Measurements from ENCODE around the gene NEMP1. TPM values are rescaled to one million over a fixed set of nuclear protein-coding genes. Genes with fewer than 3 reads are reported as not detected.

NEMP1 gene
- total and polyA plus RNA-seq, 2 of the 13 experiments (the other 11 are each of a cell fraction or from before 2014, with no cell fraction given) = 11.4 to 12.9 TPM

DNA sequence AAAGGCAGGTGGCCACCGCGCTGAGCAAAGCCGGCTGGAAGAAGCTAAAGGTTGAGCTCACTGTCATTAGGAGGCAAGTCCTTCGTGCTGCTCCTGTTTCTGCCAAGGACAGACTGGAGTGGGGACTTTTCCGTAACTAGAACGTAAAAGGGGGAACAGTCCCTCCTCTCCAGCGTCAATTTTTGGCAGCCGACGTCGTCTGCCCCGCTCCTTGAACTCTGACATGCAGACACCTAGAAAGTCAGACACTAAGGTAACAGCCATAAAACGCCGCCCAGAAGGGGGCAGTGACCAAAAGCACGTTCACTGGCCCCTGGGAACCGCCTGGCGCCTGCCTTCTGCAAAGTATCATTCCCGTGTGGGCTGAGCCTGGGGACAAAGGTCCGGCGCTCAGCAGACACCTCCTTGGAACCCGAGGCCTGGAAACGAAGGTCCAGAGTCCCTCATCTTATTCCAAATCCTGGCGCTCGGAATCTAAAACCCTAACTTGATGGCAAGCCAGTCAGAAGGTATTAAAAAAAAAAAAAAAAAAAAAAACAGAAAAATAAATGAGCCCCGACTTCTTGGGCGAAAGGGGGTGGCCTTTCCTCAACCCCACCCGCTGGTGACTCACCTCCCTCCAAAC lies 48.6 kb upstream of the NEMP1 start (continued):
- TF ChIP-seq, protein P1, sequence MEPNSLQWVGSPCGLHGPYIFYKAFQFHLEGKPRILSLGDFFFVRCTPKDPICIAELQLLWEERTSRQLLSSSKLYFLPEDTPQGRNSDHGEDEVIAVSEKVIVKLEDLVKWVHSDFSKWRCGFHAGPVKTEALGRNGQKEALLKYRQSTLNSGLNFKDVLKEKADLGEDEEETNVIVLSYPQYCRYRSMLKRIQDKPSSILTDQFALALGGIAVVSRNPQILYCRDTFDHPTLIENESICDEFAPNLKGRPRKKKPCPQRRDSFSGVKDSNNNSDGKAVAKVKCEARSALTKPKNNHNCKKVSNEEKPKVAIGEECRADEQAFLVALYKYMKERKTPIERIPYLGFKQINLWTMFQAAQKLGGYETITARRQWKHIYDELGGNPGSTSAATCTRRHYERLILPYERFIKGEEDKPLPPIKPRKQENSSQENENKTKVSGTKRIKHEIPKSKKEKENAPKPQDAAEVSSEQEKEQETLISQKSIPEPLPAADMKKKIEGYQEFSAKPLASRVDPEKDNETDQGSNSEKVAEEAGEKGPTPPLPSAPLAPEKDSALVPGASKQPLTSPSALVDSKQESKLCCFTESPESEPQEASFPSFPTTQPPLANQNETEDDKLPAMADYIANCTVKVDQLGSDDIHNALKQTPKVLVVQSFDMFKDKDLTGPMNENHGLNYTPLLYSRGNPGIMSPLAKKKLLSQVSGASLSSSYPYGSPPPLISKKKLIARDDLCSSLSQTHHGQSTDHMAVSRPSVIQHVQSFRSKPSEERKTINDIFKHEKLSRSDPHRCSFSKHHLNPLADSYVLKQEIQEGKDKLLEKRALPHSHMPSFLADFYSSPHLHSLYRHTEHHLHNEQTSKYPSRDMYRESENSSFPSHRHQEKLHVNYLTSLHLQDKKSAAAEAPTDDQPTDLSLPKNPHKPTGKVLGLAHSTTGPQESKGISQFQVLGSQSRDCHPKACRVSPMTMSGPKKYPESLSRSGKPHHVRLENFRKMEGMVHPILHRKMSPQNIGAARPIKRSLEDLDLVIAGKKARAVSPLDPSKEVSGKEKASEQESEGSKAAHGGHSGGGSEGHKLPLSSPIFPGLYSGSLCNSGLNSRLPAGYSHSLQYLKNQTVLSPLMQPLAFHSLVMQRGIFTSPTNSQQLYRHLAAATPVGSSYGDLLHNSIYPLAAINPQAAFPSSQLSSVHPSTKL (CRISPR knock-in tag; IDR thresholded peaks at IDR 0.05) = peak; percentile 41
- TF ChIP-seq PTBP1 (IDR thresholded peaks at IDR 0.05; ENCODE audit: low read depth, low read length, poor library complexity, severe bottlenecking) = no peak
- TF ChIP-seq NFRKB (IDR thresholded peaks at IDR 0.05) = no peak
- TF ChIP-seq, protein P2, sequence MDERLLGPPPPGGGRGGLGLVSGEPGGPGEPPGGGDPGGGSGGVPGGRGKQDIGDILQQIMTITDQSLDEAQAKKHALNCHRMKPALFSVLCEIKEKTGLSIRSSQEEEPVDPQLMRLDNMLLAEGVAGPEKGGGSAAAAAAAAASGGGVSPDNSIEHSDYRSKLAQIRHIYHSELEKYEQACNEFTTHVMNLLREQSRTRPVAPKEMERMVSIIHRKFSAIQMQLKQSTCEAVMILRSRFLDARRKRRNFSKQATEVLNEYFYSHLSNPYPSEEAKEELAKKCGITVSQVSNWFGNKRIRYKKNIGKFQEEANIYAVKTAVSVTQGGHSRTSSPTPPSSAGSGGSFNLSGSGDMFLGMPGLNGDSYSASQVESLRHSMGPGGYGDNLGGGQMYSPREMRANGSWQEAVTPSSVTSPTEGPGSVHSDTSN (CRISPR knock-in tag; IDR thresholded peaks at IDR 0.05) = no peak
- no peak for TF ChIP-seq JUNB (CRISPR knock-in tag; IDR thresholded peaks at IDR 0.05; ENCODE audit: borderline replicate concordance)
- TF ChIP-seq RARA (CRISPR knock-in tag; IDR thresholded peaks at IDR 0.05) = peak; percentile 68
- peak; percentile 68 for TF ChIP-seq TEAD3 (CRISPR knock-in tag; optimal IDR thresholded peaks at IDR 0.05; ENCODE audit: borderline replicate concordance)
- TF ChIP-seq TP53 (CRISPR knock-in tag; conservative IDR thresholded peaks at IDR 0.05) = no peak
- no peak for TF ChIP-seq ZNF615 (CRISPR knock-in tag; IDR thresholded peaks at IDR 0.05; ENCODE audit: borderline replicate concordance)
- no peak for TF ChIP-seq NR1H2 (CRISPR knock-in tag; IDR thresholded peaks at IDR 0.05; ENCODE audit: borderline replicate concordance, low read depth)
- TF ChIP-seq ZC3H13 (CRISPR knock-in tag; IDR thresholded peaks at IDR 0.05) = no peak
- no peak for TF ChIP-seq ZMYM2 (CRISPR knock-in tag; IDR thresholded peaks at IDR 0.05)
- TF ChIP-seq CAMTA2 (CRISPR knock-in tag; IDR thresholded peaks at IDR 0.05; ENCODE audit: borderline replicate concordance) = no peak
- TF ChIP-seq ZSCAN30 (CRISPR knock-in tag; IDR thresholded peaks at IDR 0.05) = no peak
- TF ChIP-seq ZNF75D (CRISPR knock-in tag; IDR thresholded peaks at IDR 0.05; ENCODE audit: borderline replicate concordance) = no peak
- TF ChIP-seq, protein P3, sequence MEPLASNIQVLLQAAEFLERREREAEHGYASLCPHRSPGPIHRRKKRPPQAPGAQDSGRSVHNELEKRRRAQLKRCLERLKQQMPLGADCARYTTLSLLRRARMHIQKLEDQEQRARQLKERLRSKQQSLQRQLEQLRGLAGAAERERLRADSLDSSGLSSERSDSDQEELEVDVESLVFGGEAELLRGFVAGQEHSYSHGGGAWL (CRISPR knock-in tag; IDR thresholded peaks at IDR 0.05) = 0 out of 2 replicates have a peak, but pooled peaks have one; percentile 6
- no peak for TF ChIP-seq KDM5B (CRISPR knock-in tag; IDR thresholded peaks at IDR 0.05; ENCODE audit: borderline replicate concordance)
- no peak for TF ChIP-seq ZNF660 (CRISPR knock-in tag; IDR thresholded peaks at IDR 0.05; ENCODE audit: borderline replicate concordance, low read depth)
- TF ChIP-seq, protein P4, sequence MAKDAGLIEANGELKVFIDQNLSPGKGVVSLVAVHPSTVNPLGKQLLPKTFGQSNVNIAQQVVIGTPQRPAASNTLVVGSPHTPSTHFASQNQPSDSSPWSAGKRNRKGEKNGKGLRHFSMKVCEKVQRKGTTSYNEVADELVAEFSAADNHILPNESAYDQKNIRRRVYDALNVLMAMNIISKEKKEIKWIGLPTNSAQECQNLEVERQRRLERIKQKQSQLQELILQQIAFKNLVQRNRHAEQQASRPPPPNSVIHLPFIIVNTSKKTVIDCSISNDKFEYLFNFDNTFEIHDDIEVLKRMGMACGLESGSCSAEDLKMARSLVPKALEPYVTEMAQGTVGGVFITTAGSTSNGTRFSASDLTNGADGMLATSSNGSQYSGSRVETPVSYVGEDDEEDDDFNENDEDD (CRISPR knock-in tag; IDR thresholded peaks at IDR 0.05; ENCODE audit: borderline replicate concordance) = no peak
- TF ChIP-seq CHD2 (IDR thresholded peaks at IDR 0.05; ENCODE audit: low read depth, low read length) = no peak
- no peak for TF ChIP-seq MTA3 (CRISPR knock-in tag; IDR thresholded peaks at IDR 0.05)
- TF ChIP-seq KDM6A (CRISPR knock-in tag; IDR thresholded peaks at IDR 0.05; ENCODE audit: low read depth) = no peak
- peak; percentile 28 for TF ChIP-seq TBL1XR1 (IDR thresholded peaks at IDR 0.05; ENCODE audit: borderline replicate concordance, low read length, partially characterized antibody)
- no peak for TF ChIP-seq ZNF780A (CRISPR knock-in tag; IDR thresholded peaks at IDR 0.05)
- TF ChIP-seq ZNF33B (CRISPR knock-in tag; IDR thresholded peaks at IDR 0.05) = no peak
- no peak for TF ChIP-seq CBX1 (IDR thresholded peaks at IDR 0.05; ENCODE audit: low read depth)
- TF ChIP-seq TBP (CRISPR knock-in tag; IDR thresholded peaks at IDR 0.05) = no peak

Data from HepG2 (cell line).